H1 (cell line): ENCODE data around the gene PIGK. TPM values are rescaled to one million over a fixed set of nuclear protein-coding genes. Genes with fewer than 3 reads are reported as not detected.

Experiments
- CTCF ChIA-PET: fragments of 300-600 bp; sonication (Branson Sonifier 250); formaldehyde crosslinking; loops from one replicate; lab custom pipeline; 2021; ENCODE audit not compliant: partially characterized antibody; lab: Charles Lee
- POLR2A ChIA-PET: fragments of 300-600 bp; sonication (Branson Sonifier 250); formaldehyde crosslinking; loops from one replicate; lab custom pipeline; 2021; ENCODE audit warnings: inconsistent platforms; ENCODE audit not compliant: partially characterized antibody; lab: Charles Lee
- DNase-seq, 2 experiments: peaks; one replicate each; pipeline versions ENCODE4 v3.0.0 to v3.0.0-alpha.2; 2010 to 2022; ENCODE audit warnings: low spot score in 2 of 2, low read depth in 1 of 2, mixed read lengths in 1 of 2
- FAIRE-seq: peaks from 2 replicates; lab custom pipeline; 2011; peaks lifted over from hg19 to GRCh38; lab: Jason Lieb, UNC
- H2AFZ ChIP-seq: 2 replicates; pipeline ENCODE4 v1.8.1; 2012; ENCODE audit warnings: low read length, inconsistent platforms
- H2AK5ac ChIP-seq: 2 replicates; pipeline ENCODE4 v1.6.1; 2013; ENCODE audit warnings: low read depth, low read length
- H2BK120ac ChIP-seq: replicated peaks from 2 replicates; pipeline ENCODE3; 2013; ENCODE audit warnings: low read depth, low read length, inconsistent platforms
- H2BK12ac ChIP-seq: 2 replicates; pipeline ENCODE4 v1.6.1; 2013; ENCODE audit warnings: low read depth, low read length
- H2BK15ac ChIP-seq: 2 replicates; pipeline ENCODE4 v1.6.1; 2013; ENCODE audit warnings: low read length
- H2BK20ac ChIP-seq: 2 replicates; pipeline ENCODE4 v1.6.1; 2013; ENCODE audit warnings: low read length
- H2BK5ac ChIP-seq: 2 replicates; pipeline ENCODE4 v1.6.1; 2013; ENCODE audit warnings: low read depth, low read length
- H3K14ac ChIP-seq: 2 replicates; pipeline ENCODE4 v1.6.1; 2013; ENCODE audit warnings: inconsistent platforms; ENCODE audit not compliant: insufficient read length
- H3K18ac ChIP-seq: 2 replicates; pipeline ENCODE4 v1.6.1; 2013; ENCODE audit warnings: low read length; ENCODE audit errors: extremely low read depth
- H3K23ac ChIP-seq: 2 replicates; pipeline ENCODE4 v1.6.1; 2013; ENCODE audit warnings: inconsistent platforms; ENCODE audit not compliant: insufficient read length
- H3K23me2 ChIP-seq: 2 replicates; pipeline ENCODE4 v1.6.1; 2013; ENCODE audit warnings: low read depth, low read length
- H3K27ac ChIP-seq: 2 replicates; pipeline ENCODE4 v1.6.1; 2011; ENCODE audit warnings: low read depth, low read length, inconsistent platforms
- H3K27me3 ChIP-seq, 4 experiments: replicated peaks in 1 of 4; 1 replicate in 1 of 4; 2 replicates in 3 of 4; pipeline versions ENCODE4 v1.6.1 to v1.8.1; 2011 to 2013; ENCODE audit warnings: low read length in 3 of 4, mild to moderate bottlenecking in 3 of 4, inconsistent platforms in 2 of 4, mixed read lengths in 2 of 4, moderate library complexity in 1 of 4; ENCODE audit not compliant: control insufficient read depth in 3 of 4, insufficient read depth in 3 of 4; ENCODE audit errors: extremely low read depth in 1 of 4
- H3K36me3 ChIP-seq, 4 experiments: 2 replicates each; pipeline versions ENCODE4 v1.6.1 to v1.8.1; 2011 to 2013; ENCODE audit warnings: mild to moderate bottlenecking in 4 of 4, low read length in 3 of 4, moderate library complexity in 2 of 4, control low read depth in 1 of 4, inconsistent platforms in 1 of 4; ENCODE audit not compliant: insufficient read depth in 4 of 4, control insufficient read depth in 2 of 4
- H3K4ac ChIP-seq: replicated peaks from 2 replicates; pipeline ENCODE3; 2013; ENCODE audit warnings: low read length, low read depth, mixed read lengths, inconsistent platforms; ENCODE audit not compliant: insufficient read length
- H3K4me1 ChIP-seq, 4 experiments: replicated peaks in 1 of 4; 1 replicate in 1 of 4; 2 replicates in 3 of 4; pipeline versions ENCODE4 v1.6.1 to v1.8.1; 2011 to 2013; ENCODE audit warnings: low read length in 3 of 4, inconsistent platforms in 2 of 4, mixed read lengths in 1 of 4; ENCODE audit not compliant: insufficient read depth in 4 of 4, control insufficient read depth in 3 of 4
- H3K4me2 ChIP-seq, 2 experiments: 2 replicates each; pipeline versions ENCODE4 v1.6.1 to v1.8.1; 2011 to 2013; ENCODE audit warnings: low read depth in 2 of 2, low read length in 2 of 2, control low read depth in 1 of 2, inconsistent platforms in 1 of 2, mild to moderate bottlenecking in 1 of 2; ENCODE audit not compliant: insufficient read depth in 1 of 2
- H3K4me3 ChIP-seq, 4 experiments: fragments of 200-600, 300-600 bp in 1 of 4; sonication (generic), shearing (Covaris generic), sonication (Bioruptor Twin) in 1 of 4; 2 replicates each; pipeline versions ENCODE4 v1.5.1 to v1.8.1; 2011 to 2016; ENCODE audit warnings: low read length in 4 of 4, low read depth in 3 of 4, control low read depth in 2 of 4, inconsistent platforms in 2 of 4, mild to moderate bottlenecking in 2 of 4, mixed read lengths in 1 of 4, moderate library complexity in 1 of 4; ENCODE audit not compliant: insufficient read depth in 2 of 4; ENCODE audit errors: extremely low read depth in 1 of 4
- H3K56ac ChIP-seq: replicated peaks from 2 replicates; pipeline ENCODE3; 2013; ENCODE audit warnings: low read depth, mild to moderate bottlenecking, mixed read lengths, low read length, inconsistent platforms; ENCODE audit not compliant: insufficient read length
- H3K79me1 ChIP-seq: 2 replicates; pipeline ENCODE4 v1.6.1; 2013; ENCODE audit warnings: low read depth, low read length, control low read depth
- H3K79me2 ChIP-seq, 2 experiments: 2 replicates each; pipeline versions ENCODE4 v1.6.1 to v1.8.1; 2012 to 2013; ENCODE audit warnings: low read length in 2 of 2, mild to moderate bottlenecking in 2 of 2, inconsistent platforms in 1 of 2; ENCODE audit not compliant: insufficient read depth in 2 of 2, control insufficient read depth in 1 of 2
- H3K9ac ChIP-seq, 4 experiments: replicated peaks in 1 of 4; 1 replicate in 1 of 4; 2 replicates in 3 of 4; pipeline versions ENCODE4 v1.6.1 to v1.8.1; 2011 to 2013; ENCODE audit warnings: low read depth in 3 of 4, low read length in 3 of 4, control low read depth in 2 of 4, mild to moderate bottlenecking in 2 of 4, moderate library complexity in 2 of 4, inconsistent platforms in 1 of 4; ENCODE audit errors: extremely low read depth in 1 of 4
- H3K9me3 ChIP-seq, 2 experiments: 2 replicates each; pipeline versions ENCODE4 v1.6.1 to v1.8.1; 2012 to 2013; ENCODE audit warnings: mild to moderate bottlenecking in 2 of 2, moderate library complexity in 2 of 2, control low read depth in 1 of 2, inconsistent platforms in 1 of 2, low read depth in 1 of 2, low read length in 1 of 2, mixed read lengths in 1 of 2; ENCODE audit not compliant: insufficient read depth in 2 of 2
- H4K20me1 ChIP-seq, 2 experiments: replicated peaks in 1 of 2; 2 replicates each; pipeline versions ENCODE3 to v1.8.1; 2011 to 2013; ENCODE audit warnings: inconsistent platforms in 2 of 2, low read length in 2 of 2, mild to moderate bottlenecking in 1 of 2; ENCODE audit not compliant: insufficient read depth in 2 of 2, control insufficient read depth in 1 of 2
- H4K5ac ChIP-seq: 2 replicates; pipeline ENCODE4 v1.6.1; 2013; ENCODE audit warnings: low read length, low read depth, mixed read lengths, inconsistent platforms; ENCODE audit not compliant: insufficient read length
- H4K8ac ChIP-seq: 2 replicates; pipeline ENCODE4 v1.8.0; 2013; ENCODE audit warnings: mild to moderate bottlenecking, moderate library complexity, low read length, inconsistent platforms; ENCODE audit not compliant: insufficient read depth; ENCODE audit errors: extremely low read depth
- H4K91ac ChIP-seq: replicated peaks from 2 replicates; pipeline ENCODE3; 2013; ENCODE audit warnings: low read length, mixed read lengths, inconsistent platforms; ENCODE audit not compliant: insufficient read length
- ASH2L ChIP-seq: fragments of 200-600, 300-600 bp; sonication (generic); IDR thresholded peaks from one replicate; pipeline ENCODE4 v1.7.1; 2017; ENCODE audit warnings: low read length
- BCL11A ChIP-seq, 2 experiments: IDR thresholded peaks; one replicate each; pipeline ENCODE4 v1.6.1; 2011; ENCODE audit warnings: low read depth in 2 of 2, low read length in 2 of 2, mild to moderate bottlenecking in 2 of 2
- CBX8 ChIP-seq: fragments of 300-800, 300-1000 bp; sonication (generic); IDR thresholded peaks from 2 replicates; pipeline ENCODE4 v1.7.1; 2016; ENCODE audit warnings: low read depth, low read length, borderline replicate concordance
- HDAC2 ChIP-seq, 2 experiments: fragments of 300-600 bp in 1 of 2; sonication (generic) in 1 of 2; IDR thresholded peaks; 2 replicates each; pipeline ENCODE4 v1.6.1; 2011 to 2012; ENCODE audit warnings: low read depth in 2 of 2, low read length in 2 of 2, mild to moderate bottlenecking in 2 of 2, moderate library complexity in 2 of 2, borderline replicate concordance in 1 of 2, inconsistent platforms in 1 of 2
- JUND ChIP-seq: IDR thresholded peaks from 2 replicates; pipeline ENCODE4 v1.6.1; 2011; ENCODE audit warnings: mild to moderate bottlenecking, improper control_type of control experiment, low read length
- NANOG ChIP-seq: IDR thresholded peaks from 2 replicates; pipeline ENCODE4 v1.6.1; 2011; ENCODE audit warnings: low read length, low read depth, mild to moderate bottlenecking, inconsistent platforms; ENCODE audit not compliant: insufficient read depth, poor library complexity, severe bottlenecking
- RAD21 ChIP-seq, 2 experiments: IDR thresholded peaks in 1 of 2; conservative IDR thresholded peaks in 1 of 2; 2 replicates each; pipeline ENCODE4 v1.6.1; 2011; ENCODE audit warnings: low read depth in 2 of 2, low read length in 2 of 2, improper control_type of control experiment in 1 of 2, inconsistent platforms in 1 of 2, mild to moderate bottlenecking in 1 of 2, moderate library complexity in 1 of 2
- RNF2 ChIP-seq: fragments of 200-900, 300-1000 bp; sonication (generic); IDR thresholded peaks from 2 replicates; pipeline ENCODE4 v1.7.1; 2016; ENCODE audit warnings: borderline replicate concordance, low read depth, mild to moderate bottlenecking, antibody characterized with exemption, low read length; ENCODE audit not compliant: poor library complexity, severe bottlenecking; ENCODE audit errors: missing control alignments
- SIN3A ChIP-seq, 2 experiments: IDR thresholded peaks in 1 of 2; conservative IDR thresholded peaks in 1 of 2; 2 replicates each; pipeline ENCODE4 v1.6.1; 2011 to 2012; ENCODE audit warnings: low read length in 2 of 2, improper control_type of control experiment in 1 of 2, low read depth in 1 of 2, mild to moderate bottlenecking in 1 of 2
- SP4 ChIP-seq: IDR thresholded peaks from 2 replicates; pipeline ENCODE4 v1.6.1; 2012; ENCODE audit warnings: low read length, inconsistent platforms
- SUZ12 ChIP-seq: fragments of 200-600 bp; sonication (generic); IDR thresholded peaks from 2 replicates; pipeline ENCODE4 v1.6.1; 2012; ENCODE audit warnings: mild to moderate bottlenecking, inconsistent platforms, low read length, moderate library complexity, mixed read lengths
- USF2 ChIP-seq: IDR thresholded peaks from 2 replicates; pipeline ENCODE4 v1.6.1; 2011; ENCODE audit warnings: low read length, improper control_type of control experiment
- WGBS, 2 experiments: shearing (Covaris generic) in 1 of 2; methylation state at CpG; one replicate each; pipeline versions ENCODE4 v1.1.6 to v1.1.7; 2013 to 2015; ENCODE audit warnings: low lambda C conversion rate in 2 of 2, mixed read lengths in 2 of 2, inconsistent platforms in 1 of 2, low coverage in 1 of 2, missing lambda C conversion rate in 1 of 2; ENCODE audit not compliant: insufficient replicate concordance in 2 of 2, insufficient coverage in 1 of 2, insufficient read length in 1 of 2; ENCODE audit errors: extremely low coverage in 1 of 2, missing lambda C conversion rate in 1 of 2; 5-methylcytosine and 5-hydroxymethylcytosine counted together
- polyA plus RNA-seq, 7 experiments: library from polyadenylated mRNA; depleted of rRNA in 3 of 7; stranded (reverse) in 5 of 7; unstranded in 2 of 7; fragments of >200 nt in 5 of 7; fragments of 200-250 nt in 2 of 7; gene quantifications; 1 replicate in 5 of 7; 2 replicates in 1 of 7; 4 replicates in 1 of 7; pipeline versions ENCODE4 v1.2.1 to v1.2.3, GENCODE V29; 2011 to 2013; ENCODE audit warnings: missing spikeins in 2 of 7, mixed read lengths in 2 of 7
- total RNA-seq: library from RNA; stranded (reverse); fragmentation: NEBNext Ultra II Directional; extraction: Animal tissue kit (Norgen Biotek cat#: 25700); gene quantifications from 2 replicates; pipeline ENCODE4 v1.2.1, GENCODE V29; 2021

PIGK gene
- total and polyA plus RNA-seq, 2 of the 8 experiments (the other 6 are each of a cell fraction or from before 2014, with no cell fraction given), result 5.6 to 23.2 TPM

DNA sequence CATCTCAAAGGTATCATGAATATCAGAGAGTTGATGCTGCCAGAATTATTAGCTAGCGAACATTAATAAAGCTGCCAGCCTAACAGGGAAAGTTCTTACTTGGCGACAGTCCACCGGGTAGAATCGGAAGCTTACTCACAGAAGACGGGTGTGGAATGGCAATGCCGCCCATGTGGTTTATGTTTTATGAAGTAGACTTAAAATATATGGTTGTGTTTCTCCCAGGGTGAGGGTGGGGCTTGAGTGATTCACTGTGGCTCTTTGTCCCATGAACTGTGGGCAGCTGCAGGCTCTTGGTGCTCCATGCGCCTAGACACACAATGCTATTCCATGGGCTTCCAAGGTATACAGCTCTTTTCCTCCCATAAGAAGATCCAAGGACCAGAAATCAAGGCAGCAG, 162.7 kb downstream of the PIGK start:
- Histone ChIP-seq H2BK12ac (no peak overlapping the region), H2AFZ (no peak overlapping the region), H3K23ac (no peak overlapping the region), H3K27ac (no peak overlapping the region), H4K91ac (no peak overlapping the region), H2AK5ac (no peak overlapping the region), H3K9me3 (no peaks in the 10 kb centered on the region), H2BK120ac (no peak overlapping the region), H3K4me1 (peaks cover 2 to 7% (median 4%) of the 10 kb centered on the region in 4 experiments; a peak in 6 of 7 replicates), H3K4me2 (no peak overlapping the region), H3K4ac (no peak overlapping the region), H3K4me3 (no peak overlapping the region), H3K56ac (no peak overlapping the region), H4K8ac (no peak overlapping the region), H3K27me3 (no peaks in the 10 kb centered on the region), H2BK15ac (no peak overlapping the region), H2BK20ac (no peak overlapping the region), H3K36me3 (no peaks in the 10 kb centered on the region), H3K14ac (no peak overlapping the region), H3K79me2 (no peaks in the 10 kb centered on the region), H4K20me1 (no peaks in the 10 kb centered on the region), H3K23me2 (no peaks in the 10 kb centered on the region), H2BK5ac (no peak overlapping the region), H4K5ac (no peak overlapping the region), H3K18ac (no peak overlapping the region), H3K79me1 (no peaks in the 10 kb centered on the region), H3K9ac (no peak overlapping the region)
- ChIA-PET CTCF (interaction anchor here (1.0 kb wide), 1 partner anchor 43 kb away, joined by 4 read pairs; no protein-coding TSS in a partner anchor), POLR2A (no interaction called here)
- 92% methylated on average over 7 of the region's 7 CpGs; no CpG with 5 or more reads in 1 of the 2 experiments for WGBS, 2 experiments
- no peak for DNase-seq
- no peak for FAIRE-seq
- TF ChIP-seq SIN3A (conservative IDR thresholded peaks at IDR 0.05 in 1 of 2, IDR thresholded peaks at IDR 0.05 in 1 of 2; ENCODE audit: low read depth in 1 of 2, low read length in 2 of 2) (no peak), CBX8 (no peak), NANOG (no peak), BCL11A (IDR thresholded peaks at IDR 0.05; ENCODE audit: low read depth in 2 of 2, low read length in 2 of 2) (no peak), RAD21 (IDR thresholded peaks at IDR 0.05 in 1 of 2, conservative IDR thresholded peaks at IDR 0.05 in 1 of 2; ENCODE audit: low read depth in 2 of 2, low read length in 2 of 2) (no peak), SUZ12 (no peak), ASH2L (no peak), JUND (no peak), SP4 (no peak), RNF2 (no peak), HDAC2 (IDR thresholded peaks at IDR 0.05; ENCODE audit: borderline replicate concordance in 1 of 2, low read depth in 2 of 2, low read length in 2 of 2) (no peak), USF2 (no peak)
